GM21717 (cell line): ENCODE data around the gene PYROXD2.
A peak's percentile ranks its signal among the peaks of the same experiment; 100 is the strongest.
"Not testable (repeated sequence)": the region's sequence is repeated elsewhere in the genome, so short reads cannot be mapped to it uniquely, and the experiment has no call there.

Source experiments
- ATAC-seq: cut with Tn5 transposase; IDR thresholded peaks from one replicate; pipeline ENCODE4 v1.9.1; 2021; ENCODE audit warnings: mild to moderate bottlenecking, moderate library complexity; ENCODE audit not compliant: unreplicated experiment

Gene PYROXD2

DNA sequence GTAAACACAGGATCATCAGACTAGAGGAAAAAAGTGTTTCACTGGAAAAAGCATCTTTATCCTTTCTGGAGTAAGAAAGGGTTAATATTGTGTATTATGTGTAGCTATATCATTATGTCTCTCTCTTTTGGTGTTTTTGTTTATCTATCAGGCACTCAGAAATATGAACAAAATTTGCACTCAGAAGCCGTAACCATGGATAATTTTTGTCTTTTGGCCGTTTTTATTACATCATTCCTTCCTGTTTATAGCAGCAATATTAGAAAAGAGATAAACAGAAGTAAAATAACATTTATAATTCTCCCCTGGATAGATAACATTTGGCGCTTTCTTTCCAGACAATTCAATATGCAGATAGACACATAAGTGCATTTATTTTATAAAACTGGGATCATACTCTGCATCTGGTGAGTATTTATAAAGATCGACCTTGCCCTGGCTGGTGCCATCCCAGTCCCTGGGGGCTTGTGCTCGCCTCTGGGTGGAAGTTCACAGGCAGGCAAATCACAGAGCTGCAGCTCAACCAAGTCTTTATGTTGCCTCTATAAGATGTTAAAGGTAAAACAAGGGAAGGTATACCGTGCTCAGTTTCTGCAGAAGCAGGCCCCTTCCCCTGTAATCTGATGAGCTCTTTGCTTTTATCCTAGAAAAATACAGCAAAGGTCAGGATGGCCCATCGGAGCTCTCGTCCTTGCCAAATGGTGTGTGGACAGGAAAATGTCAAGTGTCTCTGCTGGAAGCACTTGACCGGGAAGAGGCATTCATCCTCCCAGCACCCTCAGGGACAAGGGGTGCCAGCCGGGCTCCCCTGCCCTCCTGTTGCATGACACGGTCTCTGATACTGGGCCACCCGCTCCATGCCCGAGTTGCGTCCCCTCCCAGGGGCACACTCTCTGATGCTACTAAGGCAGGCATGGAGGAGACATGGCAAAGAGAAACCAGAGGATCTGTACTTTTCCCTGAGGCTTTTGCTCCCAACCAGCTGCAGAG lies 43.9 kb downstream of the PYROXD2 start:
- ATAC-seq, result no peak

DNA sequence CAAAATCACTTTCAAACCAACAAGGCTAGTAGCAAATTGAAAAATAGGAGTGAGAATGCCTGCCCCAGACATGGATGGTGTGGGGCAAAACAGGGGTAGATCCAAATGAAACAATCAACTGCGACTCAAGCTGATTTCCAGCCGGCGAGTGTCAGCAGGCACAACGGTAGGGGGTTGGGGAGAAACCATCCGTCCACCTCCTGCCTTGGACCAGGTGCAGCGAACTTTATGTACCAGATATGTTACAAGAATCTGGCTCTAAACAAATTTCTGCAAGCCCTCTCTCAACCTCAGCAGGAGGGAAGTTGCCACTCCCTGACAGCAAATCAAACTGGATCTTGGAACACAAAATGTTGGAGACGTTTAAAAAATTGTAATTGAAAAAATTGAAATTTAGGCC lies 45.2 kb downstream of the PYROXD2 start:
- ATAC-seq, result no peak

DNA sequence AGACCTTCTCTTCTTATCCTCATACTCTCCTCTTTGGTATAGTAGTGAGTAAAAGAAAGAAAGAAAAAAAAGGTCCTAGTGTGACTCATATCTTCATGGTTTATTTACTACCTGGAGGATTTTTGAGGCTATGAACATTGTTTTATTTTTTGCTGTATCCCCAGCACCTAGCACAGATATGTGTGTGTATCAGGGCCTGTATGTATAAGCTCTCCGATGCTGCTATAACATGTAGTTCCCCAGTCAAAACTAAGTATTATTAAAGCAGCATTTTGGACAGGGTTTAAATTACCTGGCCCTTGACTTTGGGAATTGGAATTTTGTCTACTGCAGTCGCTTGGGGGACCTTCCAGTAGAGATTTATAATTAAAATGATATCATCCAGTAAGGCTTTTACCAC lies 46.3 kb downstream of the PYROXD2 start:
- ATAC-seq, result no peak

DNA sequence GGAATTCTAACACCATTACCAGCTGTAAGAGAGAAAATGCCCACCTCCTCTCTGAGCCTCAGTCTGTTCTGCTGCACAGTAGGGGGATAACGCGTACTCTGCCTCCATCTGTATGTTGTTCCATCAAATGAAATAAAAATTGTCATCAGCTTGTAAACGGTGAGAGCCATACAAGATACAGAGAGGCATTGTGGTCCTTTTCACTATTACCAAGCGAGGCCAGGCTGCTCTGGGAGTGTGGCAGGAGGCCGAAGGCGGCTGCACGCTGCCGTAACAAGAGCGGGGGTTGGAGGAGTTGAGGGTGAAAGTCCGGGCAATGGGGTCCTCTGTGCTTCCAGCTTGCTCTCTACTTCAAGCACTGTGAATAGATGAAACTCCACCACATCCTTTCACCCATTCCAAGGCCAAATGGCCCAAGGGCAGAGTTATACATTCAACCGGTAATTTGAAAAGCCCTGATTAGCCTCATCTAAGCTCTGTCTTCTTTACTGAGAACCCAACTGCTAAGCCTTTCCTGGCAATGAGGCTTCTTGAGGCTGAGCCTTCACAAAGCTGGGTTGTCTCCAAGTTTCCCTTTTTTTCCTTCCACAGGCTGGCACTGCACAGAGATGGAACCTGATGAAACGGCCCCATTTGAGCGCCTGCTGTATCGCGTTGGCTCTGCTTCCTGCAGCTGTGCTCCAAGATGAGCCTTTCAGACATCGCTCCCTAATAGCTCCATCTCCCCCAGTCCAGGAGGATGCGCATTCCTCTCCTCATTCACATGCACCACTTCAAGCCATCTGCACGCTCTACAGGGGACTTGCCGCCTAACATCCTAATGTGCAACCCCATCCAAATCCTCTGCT lies 47.2 kb downstream of the PYROXD2 start:
- ATAC-seq, result no peak

DNA sequence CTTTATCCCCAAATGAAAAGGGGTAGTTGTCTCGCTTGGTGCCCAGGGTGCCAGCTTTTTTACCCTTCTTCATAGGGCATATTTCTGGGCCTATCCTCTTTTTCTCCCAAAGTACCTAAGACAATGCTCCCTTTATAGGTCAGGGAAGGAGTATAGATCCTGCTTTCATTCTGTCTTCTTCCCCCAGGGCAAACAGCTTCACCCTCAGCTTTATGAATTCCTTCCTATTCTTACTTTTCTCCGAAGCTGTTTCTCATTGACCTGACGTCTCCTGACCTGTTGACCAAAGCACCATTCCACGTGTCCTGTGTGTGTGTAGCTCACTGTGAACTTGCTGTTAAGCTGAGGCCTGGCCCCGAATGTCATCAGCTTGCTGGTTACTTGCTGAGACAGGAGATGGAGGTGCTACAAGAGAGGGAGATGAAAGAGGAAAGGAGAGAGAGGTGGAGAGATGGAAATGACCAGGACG lies 48.9 kb downstream of the PYROXD2 start:
- ATAC-seq, result no peak

DNA sequence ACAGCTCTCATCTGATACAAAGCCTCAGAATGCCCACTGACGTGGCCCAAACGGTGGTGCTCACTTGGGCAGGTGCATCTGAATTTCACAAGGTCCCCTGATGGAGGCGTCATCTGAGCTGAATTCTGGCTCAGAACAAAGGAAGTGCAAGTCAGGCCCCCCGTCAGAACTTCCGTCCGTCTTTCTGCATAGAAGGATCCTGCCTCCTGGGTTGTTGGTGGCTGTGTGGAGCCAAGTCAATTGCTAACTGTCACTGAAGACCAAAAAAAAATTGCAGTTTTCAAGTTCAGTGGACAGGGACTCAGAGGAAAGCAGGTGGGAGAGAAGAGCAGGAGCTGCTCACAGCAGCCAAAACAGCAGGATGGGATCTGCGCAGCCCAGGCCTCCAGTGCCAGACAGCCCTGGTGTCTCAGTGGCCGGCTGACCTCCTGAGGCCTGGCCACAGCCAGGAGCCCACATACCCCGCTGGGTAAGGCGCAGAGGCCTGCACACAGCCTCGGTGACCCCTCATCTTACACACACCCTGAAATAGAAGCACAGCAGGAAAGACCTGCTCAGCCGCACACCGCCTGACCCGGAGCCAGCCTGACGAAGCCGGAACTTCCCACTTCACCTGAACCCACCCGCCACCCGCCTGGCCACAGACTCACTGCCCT lies 49.4 kb downstream of the PYROXD2 start:
- ATAC-seq, result no peak

DNA sequence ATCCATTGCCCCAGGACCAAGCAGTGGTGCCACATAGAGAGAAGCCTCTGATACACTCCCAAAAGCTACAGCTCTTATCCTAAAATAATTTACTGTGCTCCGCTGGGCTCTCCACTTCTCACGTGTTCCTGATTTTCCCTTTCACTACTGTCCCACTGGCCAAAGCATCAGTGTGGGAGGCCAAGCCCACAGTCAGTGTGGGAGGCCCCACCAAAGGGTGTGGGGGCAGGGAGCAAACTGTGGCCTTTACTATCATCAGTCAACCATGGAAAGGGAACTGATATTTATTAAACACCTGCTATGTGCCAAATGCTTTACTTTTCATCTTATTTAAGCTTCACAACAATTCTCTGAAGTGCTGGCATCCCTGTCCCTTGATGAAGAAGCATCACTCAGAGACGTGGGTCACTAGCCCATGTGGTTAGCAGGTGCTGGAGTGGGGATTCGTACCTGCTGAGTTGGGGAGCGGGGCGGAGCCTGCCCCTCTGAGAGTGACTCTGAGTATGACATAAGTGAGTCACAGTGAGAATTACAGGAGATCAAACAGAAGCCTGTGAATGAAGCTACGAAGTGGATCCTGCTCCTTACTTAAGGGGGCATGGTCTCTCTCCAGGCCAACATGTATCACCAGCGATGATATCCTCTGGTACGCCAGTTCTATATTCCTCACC lies 50.4 kb downstream of the PYROXD2 start:
- no peak for ATAC-seq

DNA sequence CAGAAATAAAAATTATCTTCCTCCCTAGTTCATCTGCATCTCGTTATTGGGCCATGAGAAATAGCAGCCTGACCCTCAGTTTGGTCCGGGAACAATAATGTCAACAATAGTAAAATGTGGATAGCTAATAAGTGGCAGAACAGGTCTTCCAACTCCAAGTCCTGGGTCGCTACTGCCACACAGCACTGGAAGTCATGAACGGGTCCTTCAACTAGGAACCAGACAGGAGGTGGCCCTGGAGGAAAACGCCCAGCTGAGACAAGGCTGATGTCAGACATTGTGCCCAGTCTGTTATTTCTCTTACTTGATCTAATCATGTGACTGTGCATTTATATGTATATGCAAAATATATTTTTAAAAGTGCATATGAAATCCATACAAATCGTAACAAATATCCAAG lies 51.8 kb downstream of the PYROXD2 start:
- no peak for ATAC-seq

DNA sequence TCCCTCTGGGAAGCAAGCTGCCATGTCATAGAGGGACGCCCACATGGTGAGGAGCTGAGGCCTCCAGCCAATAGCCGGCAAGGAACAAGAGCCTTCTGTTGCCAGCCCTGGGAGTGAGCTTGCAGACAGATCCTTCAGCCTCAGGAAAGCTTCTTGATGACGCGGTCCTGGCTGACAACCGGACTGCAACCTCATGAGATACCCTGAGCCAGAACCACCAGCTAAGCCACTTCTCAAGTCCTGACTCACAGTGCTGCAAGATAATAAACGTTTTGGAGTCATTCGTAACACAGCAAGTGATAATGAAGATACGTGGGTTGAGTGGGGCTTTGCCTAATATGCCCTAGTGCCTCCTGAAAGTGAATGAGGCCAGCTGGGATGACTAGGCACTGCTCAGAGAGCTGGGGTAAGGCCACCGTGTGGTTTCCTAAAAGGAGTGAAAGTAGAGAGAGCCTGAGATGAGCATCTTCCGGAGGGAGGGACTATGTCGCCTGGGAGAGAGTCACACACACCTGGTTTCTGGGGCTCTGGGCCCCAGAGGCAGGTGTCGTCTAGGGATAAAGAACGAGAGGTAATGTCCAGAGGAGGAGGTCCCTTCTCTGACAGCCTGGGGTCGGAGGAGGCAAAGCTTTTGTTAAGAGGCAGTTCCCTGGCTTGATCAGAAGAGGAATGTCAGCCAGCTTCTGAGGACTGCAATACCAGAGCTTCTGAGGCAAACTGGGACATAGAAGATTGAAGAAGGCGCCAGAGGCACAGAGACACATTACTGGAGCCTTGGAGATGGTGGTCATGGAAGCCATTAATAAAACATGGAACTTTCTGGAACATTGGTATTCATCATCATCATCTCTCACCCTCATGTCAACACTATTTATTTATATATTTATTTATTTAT lies 53.6 kb downstream of the PYROXD2 start:
- ATAC-seq, result peak; percentile 100

DNA sequence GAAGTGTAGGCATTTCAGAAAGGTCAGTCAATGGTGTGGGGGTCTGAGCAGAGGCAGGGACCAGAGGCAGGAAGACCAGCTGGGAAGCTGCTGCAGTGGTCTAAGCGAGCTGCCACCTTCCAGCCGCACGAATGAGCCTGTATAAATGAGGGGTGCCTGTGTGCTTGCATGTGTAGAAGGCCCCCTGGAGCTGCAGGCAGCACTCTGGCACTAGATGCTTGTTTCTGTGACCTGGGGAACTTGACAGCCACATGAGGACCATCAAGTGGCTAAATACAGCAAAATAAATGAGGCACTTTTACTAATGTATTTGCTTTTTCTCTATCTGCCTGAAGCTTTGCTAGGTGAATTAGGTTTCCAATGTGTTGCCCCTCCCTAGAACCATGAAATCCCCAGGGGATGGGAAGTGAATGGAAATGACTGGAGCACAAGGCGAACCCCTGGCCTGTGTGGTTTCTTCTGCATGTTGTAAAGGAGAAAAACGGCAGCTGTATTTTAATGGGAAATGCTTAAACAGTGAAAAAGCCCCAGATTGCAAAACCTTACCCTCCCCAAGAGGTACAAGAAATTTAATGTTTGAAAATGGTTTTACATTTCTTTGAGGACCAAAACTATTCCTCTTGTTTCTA lies 57.7 kb downstream of the PYROXD2 start:
- ATAC-seq, result no peak

DNA sequence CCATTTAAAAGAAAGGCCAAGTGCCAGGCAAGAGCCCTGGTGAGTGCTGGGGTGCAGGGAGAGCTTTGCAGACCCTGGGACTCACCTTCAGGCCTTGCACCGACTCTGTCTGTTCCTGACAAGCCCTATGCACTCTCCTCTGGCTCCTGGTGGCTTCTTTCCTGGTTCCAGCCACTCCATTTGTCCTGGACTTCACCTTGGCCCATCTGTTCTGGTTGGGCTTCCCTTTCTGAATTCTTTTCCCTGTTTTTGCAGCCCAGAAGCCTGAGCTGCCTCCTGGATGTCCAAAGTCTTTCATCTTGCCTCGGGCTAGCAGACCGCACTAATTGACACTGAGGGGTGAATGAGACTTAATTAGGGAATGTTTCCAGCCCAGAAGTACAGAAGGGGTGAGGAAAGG lies 60.5 kb downstream of the PYROXD2 start:
- ATAC-seq, result no peak

DNA sequence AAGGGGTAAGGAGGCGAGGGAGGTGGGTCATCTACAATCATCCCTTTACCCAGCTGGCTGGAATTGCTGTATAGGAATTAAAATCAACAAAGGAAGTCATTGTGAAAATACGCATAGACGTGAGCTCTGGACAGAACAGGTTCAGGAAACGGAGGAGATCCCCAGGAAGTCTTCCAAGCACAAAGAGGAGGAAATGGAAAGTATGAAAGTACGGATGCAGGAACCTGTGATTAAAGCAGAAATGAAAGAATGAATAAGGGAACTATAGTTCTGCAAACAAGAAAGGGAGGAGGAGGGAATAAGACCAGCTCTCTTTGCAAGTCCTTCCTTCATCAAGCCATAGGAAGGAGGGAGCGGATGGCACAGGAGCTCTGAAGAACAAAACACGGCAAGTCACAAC lies 61.8 kb downstream of the PYROXD2 start:
- ATAC-seq, result no peak

DNA sequence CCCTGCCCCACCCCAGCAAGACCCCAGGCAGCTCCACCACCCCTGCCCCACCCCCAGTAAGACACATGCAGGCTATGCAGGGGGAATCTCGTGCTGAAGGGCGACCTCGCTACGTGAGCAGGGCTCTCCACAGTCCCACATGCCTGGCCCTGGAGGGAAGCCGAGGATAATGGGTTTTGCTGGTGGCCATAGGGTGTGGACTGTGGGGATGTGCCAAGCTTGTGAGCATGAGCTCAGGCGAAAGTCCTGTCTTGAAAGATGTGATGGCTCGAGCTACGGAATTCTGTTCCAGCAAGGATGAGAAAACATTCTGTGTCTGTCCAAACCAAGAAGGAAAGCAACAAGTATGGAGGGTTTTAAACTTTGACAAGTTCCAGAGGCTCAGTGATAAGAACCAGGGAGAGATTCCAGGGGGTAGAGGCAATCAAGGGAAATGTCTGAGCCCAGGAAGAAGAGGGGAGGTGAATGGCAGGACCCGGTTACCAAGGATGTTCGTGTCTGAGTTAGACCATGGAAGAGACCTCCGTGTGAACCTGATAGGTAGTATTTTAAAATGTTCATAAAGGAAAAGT lies 63.1 kb downstream of the PYROXD2 start:
- no peak for ATAC-seq

DNA sequence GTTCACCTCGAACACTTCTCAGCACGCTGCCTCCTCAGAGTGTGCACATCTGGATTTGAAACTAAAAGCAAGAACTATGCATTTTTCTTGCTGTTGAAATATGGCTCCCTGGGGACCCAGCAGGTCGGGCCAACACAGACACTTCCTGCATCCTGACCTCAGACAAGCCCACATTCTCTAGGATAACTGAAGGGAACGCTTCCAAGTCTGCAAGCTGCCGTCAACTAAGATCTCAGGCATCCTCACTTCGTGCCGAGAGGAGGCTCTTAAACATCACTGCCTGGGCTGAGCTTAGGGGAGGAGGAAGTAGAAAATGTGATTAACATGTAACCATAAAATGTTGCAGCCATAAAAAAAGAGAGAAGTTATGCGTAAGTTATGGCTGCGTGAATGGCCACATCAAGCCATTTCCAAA lies 65.5 kb downstream of the PYROXD2 start:
- peak; percentile 83 for ATAC-seq

DNA sequence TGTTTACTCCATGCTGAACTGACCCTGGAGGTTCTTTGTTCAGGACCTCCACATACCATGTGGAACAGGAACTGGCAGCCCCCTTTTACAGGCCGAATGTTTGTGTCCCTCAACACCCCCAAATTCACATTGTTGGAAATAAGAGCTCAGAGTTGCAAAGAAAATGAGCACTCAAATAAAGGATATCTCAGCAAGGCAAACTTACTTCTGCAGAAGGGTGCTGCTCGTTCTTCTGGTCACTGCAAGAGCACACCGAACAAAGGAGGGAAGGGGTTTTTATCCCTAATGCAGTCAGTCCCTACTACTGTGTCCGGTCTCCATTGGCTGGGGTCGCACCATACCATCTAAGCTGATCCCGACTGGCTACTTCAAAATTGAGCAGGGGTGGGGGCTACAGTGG lies 68.1 kb downstream of the PYROXD2 start:
- no peak for ATAC-seq

DNA sequence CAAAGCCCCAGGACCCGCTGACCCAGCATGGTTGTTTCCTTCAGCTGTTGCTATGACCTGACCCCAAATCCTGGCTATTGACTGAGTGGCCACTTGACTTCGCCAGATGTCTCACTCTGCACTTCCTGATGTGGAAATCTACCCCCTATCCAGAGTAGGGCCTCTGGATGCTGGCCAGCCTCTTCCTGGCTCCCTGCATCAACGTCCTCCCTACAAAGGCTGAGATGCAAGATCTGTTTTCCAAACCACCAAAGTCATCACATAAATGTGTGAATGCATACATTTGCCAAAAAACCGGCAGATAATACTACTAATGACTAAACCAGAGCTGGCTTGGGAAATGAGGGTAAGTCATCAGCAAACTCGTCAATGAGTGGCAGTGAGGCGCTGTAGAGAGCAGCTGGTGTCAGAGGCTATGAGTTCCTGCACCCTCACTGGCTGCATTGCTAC lies 70.4 kb downstream of the PYROXD2 start:
- ATAC-seq, result no peak

DNA sequence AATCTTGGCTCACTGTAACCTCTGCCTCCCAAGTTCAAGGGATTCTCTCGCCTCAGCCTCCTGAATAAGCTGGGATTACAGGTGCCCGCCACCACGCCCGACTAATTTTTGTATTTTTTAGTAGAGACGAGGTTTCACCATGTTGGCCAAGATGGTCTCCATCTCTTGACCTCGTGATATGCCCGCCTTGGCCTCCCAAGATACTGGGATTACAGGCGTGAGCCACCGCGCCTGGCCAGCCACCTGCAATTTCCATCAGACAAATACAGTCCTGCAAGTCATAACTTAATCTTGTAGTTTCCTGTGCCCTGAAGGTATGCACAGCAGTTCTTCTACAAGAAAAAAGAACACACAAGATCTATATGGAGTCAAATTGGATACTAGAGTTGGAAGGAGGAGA lies 73.3 kb downstream of the PYROXD2 start:
- not testable (repeated sequence) for ATAC-seq

DNA sequence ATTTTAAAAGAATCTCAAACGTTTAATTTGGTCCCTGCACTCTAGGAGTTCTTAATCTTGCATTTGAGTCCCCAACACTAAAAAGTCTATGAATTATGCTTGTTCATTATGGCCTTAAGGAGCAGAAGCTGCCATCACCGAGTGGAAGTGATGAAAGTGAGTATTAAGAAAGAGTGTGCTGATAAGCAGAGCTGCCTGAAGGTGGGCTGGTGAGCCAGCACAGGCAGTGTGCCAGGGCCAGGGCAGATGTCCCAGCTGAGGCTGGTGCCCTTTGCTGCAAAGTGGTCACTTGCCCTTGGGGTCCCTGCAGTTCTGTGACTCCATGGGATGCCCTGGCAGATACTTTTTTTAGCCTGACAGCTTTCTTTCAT lies 74.1 kb downstream of the PYROXD2 start:
- ATAC-seq, result no peak
